Natural killer cell (primary cell): Measurements from ENCODE around the gene PLK1. TPM values are rescaled to one million over a fixed set of nuclear protein-coding genes. Genes with fewer than 3 reads are reported as not detected.

Experiments used
- ATAC-seq, 3 donors: fragments of 150-1000 bp in 2 of 3; fragments of 200-7000 bp in 1 of 3; cut with Tn5 transposase; 1 replicate in 1 of 3; 2 replicates in 2 of 3; pipeline ENCODE4 v1.10.0; 2021; ENCODE audit warnings: mild to moderate bottlenecking in 2 of 3, moderate library complexity in 2 of 3
- DNase-seq, 2 donors: peaks; one replicate each; pipeline versions ENCODE4 v3.0.0 to v3.0.0-alpha.2; 2013 to 2021; ENCODE audit warnings: mixed read lengths in 1 of 2
- H3K27ac ChIP-seq: one replicate; pipeline ENCODE4 v1.5.1; 2013; ENCODE audit warnings: mild to moderate bottlenecking, low read length
- H3K27me3 ChIP-seq: one replicate; pipeline ENCODE4 v1.6.1; 2013; ENCODE audit warnings: low read length; ENCODE audit not compliant: control insufficient read depth, insufficient read depth
- H3K36me3 ChIP-seq: one replicate; pipeline ENCODE4 v1.6.1; 2013; ENCODE audit warnings: low read length; ENCODE audit not compliant: control insufficient read depth, insufficient read depth
- H3K4me1 ChIP-seq: one replicate; pipeline ENCODE4 v1.6.1; 2013; ENCODE audit warnings: low read length; ENCODE audit not compliant: control insufficient read depth, insufficient read depth
- H3K4me3 ChIP-seq: one replicate; pipeline ENCODE4 v1.5.1; 2013; ENCODE audit warnings: low read length
- H3K9me3 ChIP-seq: one replicate; pipeline ENCODE4 v1.6.1; 2013; ENCODE audit warnings: low read length; ENCODE audit not compliant: control insufficient read depth, insufficient read depth
- H3K27ac Mint-ChIP-seq, 2 donors: one replicate each; pipeline ENCODE4 v1.8.0; 2022; ENCODE audit warnings: mild to moderate bottlenecking in 2 of 2, mixed read lengths in 2 of 2, moderate library complexity in 1 of 2
- H3K27me3 Mint-ChIP-seq, 2 donors: one replicate each; pipeline ENCODE4 v1.8.0; 2022; ENCODE audit warnings: low read depth in 2 of 2, mixed read lengths in 2 of 2
- H3K36me3 Mint-ChIP-seq: one replicate; pipeline ENCODE4 v1.8.0; 2022; ENCODE audit warnings: mixed read lengths
- H3K4me1 Mint-ChIP-seq, 2 donors: one replicate each; pipeline ENCODE4 v1.8.0; 2022; ENCODE audit warnings: mixed read lengths in 2 of 2
- H3K4me3 Mint-ChIP-seq: one replicate; pipeline ENCODE4 v1.8.0; 2022; ENCODE audit warnings: mild to moderate bottlenecking, moderate library complexity, mixed read lengths
- H3K9me3 Mint-ChIP-seq, 2 donors: one replicate each; pipeline ENCODE4 v1.8.0; 2022; ENCODE audit warnings: mixed read lengths in 2 of 2
- WGBS: methylation state at CpG from one replicate; pipeline ENCODE4 v1.1.7; 2013; ENCODE audit warnings: missing lambda C conversion rate; ENCODE audit not compliant: insufficient coverage; 5-methylcytosine and 5-hydroxymethylcytosine counted together
- intact Hi-C: fragments of 100-400 bp; cut with micrococcal nuclease; formaldehyde crosslinking; loops from one replicate; pipeline ENCODE4 v1.14.2; 2022
- total RNA-seq, 4 donors: library from RNA; stranded (reverse); fragments of 120-200 nt in 1 of 4; gene quantifications; one replicate each; pipeline versions ENCODE4 v1.2.3 to v1.2.4, GENCODE V29; 2013 to 2022
- TF ChIP-seq, protein P1 (sequence below): fragments of 200-600 bp; IDR thresholded peaks from one replicate; pipeline ENCODE4 v1.8.0; 2022; ENCODE audit warnings: antibody characterized with exemption

PLK1 gene
- total RNA-seq, 3 donors from 2014 or later (not counting 1 experiment from before 2014, with no cell fraction given) = 0.66 to 2.9 (median 1.7) TPM

DNA sequence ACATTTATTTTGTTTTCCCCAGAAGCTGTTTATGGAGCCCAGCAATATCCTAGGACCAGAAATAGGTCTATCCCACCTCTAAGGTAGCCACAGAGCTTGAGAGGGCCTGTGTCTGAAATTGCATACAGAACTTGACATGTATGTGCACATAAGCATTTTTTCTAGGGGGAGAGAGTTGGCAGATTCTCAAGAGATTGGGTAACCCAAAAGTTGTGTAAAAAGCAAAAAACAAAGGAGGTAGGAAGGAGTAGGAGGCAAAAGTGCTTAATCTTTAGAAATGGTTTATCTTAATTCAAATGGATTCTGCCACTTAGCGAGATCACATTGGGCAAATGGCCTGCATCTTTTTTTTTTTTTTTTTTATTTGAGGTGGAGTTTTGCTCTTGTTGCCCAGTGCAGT is 3.5 kb downstream of the PLK1 start:
- Mint-ChIP-seq H3K36me3 (no peaks in the 10 kb centered on the region), H3K9me3 (no peaks in the 10 kb centered on the region), H3K27ac (no peak overlapping the region), H3K4me1 (peaks cover 11 to 22% of the 10 kb centered on the region in 2 donors), H3K4me3 (no peak overlapping the region), H3K27me3 (no peaks in the 10 kb centered on the region)
- H3K4me1 ChIP-seq = peaks cover 20% of the 10 kb centered on the region
- H3K27me3 ChIP-seq = no peaks in the 10 kb centered on the region
- no CpG with 5 or more reads among the region's 1 CpG for WGBS
- TF ChIP-seq, protein P1, sequence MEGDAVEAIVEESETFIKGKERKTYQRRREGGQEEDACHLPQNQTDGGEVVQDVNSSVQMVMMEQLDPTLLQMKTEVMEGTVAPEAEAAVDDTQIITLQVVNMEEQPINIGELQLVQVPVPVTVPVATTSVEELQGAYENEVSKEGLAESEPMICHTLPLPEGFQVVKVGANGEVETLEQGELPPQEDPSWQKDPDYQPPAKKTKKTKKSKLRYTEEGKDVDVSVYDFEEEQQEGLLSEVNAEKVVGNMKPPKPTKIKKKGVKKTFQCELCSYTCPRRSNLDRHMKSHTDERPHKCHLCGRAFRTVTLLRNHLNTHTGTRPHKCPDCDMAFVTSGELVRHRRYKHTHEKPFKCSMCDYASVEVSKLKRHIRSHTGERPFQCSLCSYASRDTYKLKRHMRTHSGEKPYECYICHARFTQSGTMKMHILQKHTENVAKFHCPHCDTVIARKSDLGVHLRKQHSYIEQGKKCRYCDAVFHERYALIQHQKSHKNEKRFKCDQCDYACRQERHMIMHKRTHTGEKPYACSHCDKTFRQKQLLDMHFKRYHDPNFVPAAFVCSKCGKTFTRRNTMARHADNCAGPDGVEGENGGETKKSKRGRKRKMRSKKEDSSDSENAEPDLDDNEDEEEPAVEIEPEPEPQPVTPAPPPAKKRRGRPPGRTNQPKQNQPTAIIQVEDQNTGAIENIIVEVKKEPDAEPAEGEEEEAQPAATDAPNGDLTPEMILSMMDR = no peak
- no peak overlapping the region for H3K27ac ChIP-seq
- no peak for ATAC-seq
- peaks cover 11% of the 10 kb centered on the region for H3K36me3 ChIP-seq
- no peaks in the 10 kb centered on the region for H3K9me3 ChIP-seq
- DNase-seq = no peak
- intact Hi-C loops = no loop called here
- no peak overlapping the region for H3K4me3 ChIP-seq

DNA sequence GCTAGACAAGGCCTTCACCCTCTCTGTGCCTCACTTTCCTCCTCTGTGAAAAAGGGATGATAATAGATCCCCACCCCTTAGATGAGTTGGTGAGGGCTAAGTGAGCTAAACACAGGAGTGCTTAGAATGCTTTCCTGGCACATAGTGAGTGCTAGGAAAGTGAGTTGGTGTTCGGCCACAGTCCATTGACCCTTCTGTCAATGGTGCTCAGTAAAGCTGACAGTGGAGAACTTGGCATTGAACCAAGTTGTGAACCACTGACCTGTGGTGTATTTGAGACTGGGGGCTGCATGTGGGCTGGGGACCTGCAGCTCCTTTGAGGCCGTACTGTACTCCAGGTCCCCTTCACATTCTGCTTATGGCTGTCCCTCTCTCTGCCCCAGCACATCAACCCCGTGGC is 4.8 kb downstream of the PLK1 start:
- peaks cover 19% of the 10 kb centered on the region for H3K36me3 ChIP-seq
- no peak for DNase-seq
- no peak overlapping the region for H3K4me3 ChIP-seq

DNA sequence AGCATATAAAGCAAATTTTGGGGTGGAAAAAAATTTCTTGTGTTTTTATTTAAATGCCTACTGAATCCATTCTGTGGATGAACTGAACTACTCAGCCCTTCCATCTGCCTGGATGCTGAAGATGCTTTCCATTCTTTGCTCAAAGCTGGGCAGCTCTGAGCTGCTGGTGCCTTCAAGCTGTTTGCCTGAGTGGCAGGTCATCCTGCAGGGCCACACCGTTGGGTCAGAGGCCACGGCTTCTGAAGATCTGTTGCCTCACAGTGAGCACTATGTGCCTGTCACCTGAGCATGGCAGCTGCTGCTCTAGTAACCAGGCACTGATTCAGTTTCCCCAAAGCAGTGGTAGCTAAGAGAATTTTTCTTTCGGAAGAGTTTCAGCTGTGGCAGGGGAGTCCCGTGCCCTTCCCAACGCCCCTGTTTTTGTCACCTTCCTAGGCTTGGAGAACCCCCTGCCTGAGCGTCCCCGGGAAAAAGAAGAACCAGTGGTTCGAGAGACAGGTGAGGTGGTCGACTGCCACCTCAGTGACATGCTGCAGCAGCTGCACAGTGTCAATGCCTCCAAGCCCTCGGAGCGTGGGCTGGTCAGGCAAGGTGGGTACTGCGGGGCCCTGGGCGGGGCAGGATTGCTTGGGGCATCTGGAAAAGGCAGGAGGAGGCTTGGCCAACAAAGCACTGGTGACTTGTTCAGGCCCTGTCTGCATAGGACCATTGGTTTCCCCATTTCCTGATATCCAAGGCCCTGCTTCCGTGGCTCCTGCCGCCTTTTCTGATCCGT is 8.5 kb downstream of the PLK1 start:
- ATAC-seq (no peak), DNase-seq (no peak)
- no peak overlapping the region for H3K27ac Mint-ChIP-seq
- Histone ChIP-seq H3K36me3 (peaks cover 25% of the 10 kb centered on the region), H3K9me3 (no peaks in the 10 kb centered on the region), H3K27ac (no peak overlapping the region), H3K4me1 (no peaks in the 10 kb centered on the region), H3K27me3 (no peaks in the 10 kb centered on the region), H3K4me3 (no peak overlapping the region)
- H3K9me3 Mint-ChIP-seq = no peaks in the 10 kb centered on the region
- whole genome bisulfite sequencing = 98% methylated on average over 16 of the region's 16 CpGs
- TF ChIP-seq, protein P1 = no peak
- H3K36me3 Mint-ChIP-seq = no peaks in the 10 kb centered on the region
- H3K4me3 Mint-ChIP-seq = no peak overlapping the region
- intact Hi-C loops = no loop called here
- no peaks in the 10 kb centered on the region for H3K27me3 Mint-ChIP-seq
- H3K4me1 Mint-ChIP-seq = no peaks in the 10 kb centered on the region

More for the DNA sequence above, 4.8 kb downstream of the PLK1 start:
- Mint-ChIP-seq H3K9me3 (no peaks in the 10 kb centered on the region), H3K27me3 (no peaks in the 10 kb centered on the region), H3K27ac (no peak overlapping the region), H3K36me3 (no peaks in the 10 kb centered on the region), H3K4me1 (peaks cover 11 to 17% of the 10 kb centered on the region in 2 donors), H3K4me3 (no peak overlapping the region)
- Histone ChIP-seq H3K9me3 (no peaks in the 10 kb centered on the region), H3K27me3 (no peaks in the 10 kb centered on the region), H3K27ac (no peak overlapping the region), H3K4me1 (peaks cover 15% of the 10 kb centered on the region)
- TF ChIP-seq, protein P1 = no peak
- 96% methylated on average over 3 of the region's 3 CpGs for WGBS
- ATAC-seq = no peak
- intact Hi-C loops = no loop called here
